Measurements from ENCODE around the gene CIAO3. TPM values are rescaled to one million over a fixed set of nuclear protein-coding genes. Genes with fewer than 3 reads are reported as not detected.
A peak's percentile ranks its signal among the peaks of the same experiment; 100 is the strongest.

Gene CIAO3
- total and polyA plus RNA-seq, 12 donors, result 18.7 to 62.9 (median 26.1) TPM

DNA sequence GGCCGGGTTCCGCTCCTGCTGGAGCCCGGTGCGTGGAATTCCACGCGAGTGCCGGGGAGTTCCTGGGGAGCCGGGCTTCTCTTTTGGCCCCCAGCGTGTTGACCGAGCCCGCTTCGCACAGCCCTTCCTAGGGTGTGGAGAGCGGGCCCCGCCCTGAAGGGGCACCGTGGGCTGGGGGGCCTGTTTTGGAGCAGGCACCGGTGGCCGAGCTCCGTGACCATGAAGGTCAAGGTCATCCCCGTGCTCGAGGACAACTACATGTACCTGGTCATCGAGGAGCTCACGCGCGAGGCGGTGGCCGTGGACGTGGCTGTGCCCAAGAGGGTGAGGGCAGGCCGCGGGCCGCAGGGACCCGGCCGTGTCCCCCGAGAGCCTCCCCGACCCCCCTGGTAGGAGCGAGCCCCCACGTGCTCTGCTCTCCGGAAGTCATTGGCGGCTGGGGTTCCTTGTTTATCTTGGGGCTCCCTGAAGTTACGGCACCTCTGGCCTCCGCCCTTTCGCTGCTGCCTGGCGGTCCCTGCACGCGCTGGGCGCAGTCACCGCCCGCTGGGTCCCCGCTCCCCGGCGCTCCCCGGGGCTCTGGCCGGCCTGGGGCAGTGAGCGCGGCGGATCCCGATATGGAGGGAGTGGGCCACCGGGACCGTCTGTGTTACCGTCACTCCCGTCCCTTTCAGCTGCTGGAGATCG is 13.4 kb downstream of the CIAO3 start:
- Histone ChIP-seq H3K4me1 (peaks cover 12 to 31% (median 24%) of the 10 kb centered on the region in 9 donors), H3K9me3 (no peaks in the 10 kb centered on the region), H3K36me3 (peaks cover 0 to 32% (median 7%) of the 10 kb centered on the region in 9 donors), H3K4me3 (peak overlapping the region; percentile 44 to 70 (median 56)), H3K27ac (peak overlapping the region in 3 of 10 donors; percentile 39 to 59 (median 58)), H3K27me3 (peaks cover 0 to 32% (median 23%) of the 10 kb centered on the region in 7 donors)
- intact Hi-C loops (cut with DNase I), result no loop called here
- ATAC-seq, result peak in 2 of 8 donors; percentile 1 to 3
- TF ChIP-seq CTCF (IDR thresholded peaks at IDR 0.05), result no peak
- 0 to 1% methylated on average over 61 of the region's 61 CpGs for WGBS, 2 donors
- no peak for DNase-seq

DNA sequence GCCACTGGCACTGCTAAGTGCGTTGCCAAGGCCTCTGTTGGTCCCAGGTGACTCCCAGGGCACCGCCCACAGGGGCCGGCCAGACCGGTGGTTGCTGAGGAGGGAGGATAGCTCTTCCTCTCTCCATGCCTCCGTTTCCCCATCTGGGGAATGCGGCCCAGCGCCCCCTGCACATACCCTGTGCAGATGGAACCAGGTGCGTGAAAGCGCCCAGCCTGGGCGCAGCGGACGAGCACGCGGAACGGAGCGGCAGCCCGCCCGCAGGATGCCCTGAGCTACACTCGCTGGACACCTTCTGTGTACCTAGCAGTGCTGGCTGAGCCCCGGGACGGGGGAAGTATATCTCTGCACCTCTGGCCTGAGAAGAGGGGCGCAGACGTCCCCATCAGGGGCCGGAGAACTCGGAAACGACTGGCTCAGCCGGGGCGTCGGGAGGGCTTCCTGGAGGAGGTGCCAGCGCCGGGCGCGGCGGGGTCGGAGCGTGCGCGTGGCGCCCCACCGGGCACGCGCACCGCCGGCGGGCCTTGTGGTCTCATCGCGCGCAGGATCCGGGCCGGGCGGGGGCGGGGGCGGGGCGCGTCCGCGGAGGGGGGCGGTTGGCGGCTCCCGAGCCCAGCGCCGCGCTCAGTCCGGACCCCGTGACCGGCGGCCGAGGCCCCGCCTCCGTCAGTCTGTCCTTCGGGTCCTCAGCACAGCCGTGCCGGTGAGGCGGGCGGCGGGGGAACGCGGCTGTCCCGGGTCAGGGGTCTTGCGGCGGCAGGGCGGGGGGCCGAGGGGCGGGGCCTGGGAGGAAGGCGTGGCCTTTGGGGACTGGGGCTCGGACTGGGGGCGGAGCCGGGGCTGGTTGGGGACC is 14.1 kb downstream of the CIAO3 start, which contains the start of the genes CCDC78 and HAGHL:
TSS of gene CCDC78 (minus strand) at position 6 of the 853 bp plus-strand sequence. CDS start 76 bp downstream, outside the sequence.
TSS of gene HAGHL (plus strand) at position 669 of the 853 bp plus-strand sequence. CDS start 404 bp downstream, outside the sequence.
- 1 to 2% methylated on average over 64 to 88 of the region's 88 CpGs for WGBS, 2 donors

GRCh38 chr16:726188-726437 is 14.7 kb downstream of the CIAO3 start:
- Histone ChIP-seq H3K36me3 (peaks cover 0 to 20% (median 0%) of the 10 kb centered on the region in 9 donors), H3K4me3 (peak overlapping the region in 3 of 10 donors; percentile 44 to 64 (median 56)), H3K4me1 (peaks cover 18 to 42% (median 34%) of the 10 kb centered on the region in 9 donors), H3K9me3 (no peaks in the 10 kb centered on the region), H3K27ac (no peak overlapping the region), H3K27me3 (peaks cover 0 to 32% (median 23%) of the 10 kb centered on the region in 7 donors)
- intact Hi-C loops (cut with DNase I), result no loop called here
- DNase-seq, result no peak
- no peak for ATAC-seq
- TF ChIP-seq CTCF (IDR thresholded peaks at IDR 0.05), result no peak
- WGBS, 2 donors, result 17 to 18% methylated on average over 9 of the region's 9 CpGs

More for the DNA sequence above, 14.1 kb downstream of the CIAO3 start, which contains the start of the genes CCDC78 and HAGHL:
- H3K27ac ChIP-seq, result peak within 1 kb of the TSS in 3 of 10 donors; percentile 39 to 59 (median 58)
- peak; percentile 3 to 56 (median 24) for ATAC-seq
- H3K36me3 ChIP-seq, result peaks cover 0 to 25% (median 0%) of the 10 kb centered on the region in 9 donors
- intact Hi-C loops (cut with DNase I), result no loop called here
- peak; percentile 54 to 73 for DNase-seq
- peaks cover 0 to 32% (median 23%) of the 10 kb centered on the region in 7 donors for H3K27me3 ChIP-seq
- no peaks in the 10 kb centered on the region for H3K9me3 ChIP-seq
- H3K4me1 ChIP-seq, result peaks cover 15 to 39% (median 30%) of the 10 kb centered on the region in 9 donors
- peak within 1 kb of the TSS; percentile 44 to 70 (median 56) for H3K4me3 ChIP-seq
- TF ChIP-seq CTCF (IDR thresholded peaks at IDR 0.05), result no peak
